HCT116 (cell line): ENCODE measurements around the gene EIF4G3. TPM values are rescaled to one million over a fixed set of nuclear protein-coding genes. Genes with fewer than 3 reads are reported as not detected.
"Not testable (repeated sequence)": the region's sequence is repeated elsewhere in the genome, so short reads cannot be mapped to it uniquely, and the experiment has no call there.

Source experiments
- ATAC-seq: fragments of 200-7000 bp; cut with Tn5 transposase; 2 replicates; pipeline ENCODE4 v1.9.1; 2020; ENCODE audit warnings: mild to moderate bottlenecking, moderate library complexity
- BruUV-seq: library from RNA; stranded (reverse); fragments of 400-500 nt; replicated peaks from 2 replicates; lab custom pipeline; 2021; lab: Mats Ljungman, UMichigan
- CTCF ChIA-PET: fragments of 300-600 bp; sonication (Branson Sonifier 250); formaldehyde crosslinking; loops from one replicate; lab custom pipeline; 2021; ENCODE audit warnings: antibody characterized with exemption; lab: Charles Lee
- POLR2A ChIA-PET: fragments of 300-600, 350-600 bp; sonication (Branson Sonifier 250); formaldehyde crosslinking; loops from one replicate; lab custom pipeline; 2021; ENCODE audit warnings: antibody characterized with exemption; lab: Charles Lee
- RAD21 ChIA-PET, 2 experiments: fragments of 300-600 bp; sonication (Branson Sonifier 250); formaldehyde crosslinking; loops; one replicate each; lab custom pipeline; 2023; ENCODE audit warnings: low total read pairs in 2 of 2; ENCODE audit not compliant: uncharacterized antibody in 2 of 2, unreplicated experiment in 2 of 2, low non-redundant PET in 1 of 2; lab: Charles Lee
- DNase-seq: peaks from one replicate; pipeline ENCODE4 v3.0.0-alpha.2; 2010; ENCODE audit warnings: low read depth, low spot score
- H2AFZ ChIP-seq: fragments of 200-600 bp; shearing (Covaris generic), sonication (generic); 2 replicates; pipeline ENCODE4 v1.6.1; 2017; ENCODE audit warnings: low read depth, mixed run types, mixed read lengths, antibody characterized with exemption, low read length; ENCODE audit not compliant: poor library complexity, severe bottlenecking
- H3K27ac ChIP-seq: 2 replicates; pipeline ENCODE4 v1.5.1; 2012; ENCODE audit warnings: low read depth, low read length
- H3K27me3 ChIP-seq: fragments of 200-600 bp; sonication (generic); 2 replicates; pipeline ENCODE4 v1.6.1; 2016; ENCODE audit warnings: mixed run types, low read length, mixed read lengths; ENCODE audit not compliant: insufficient read depth
- H3K36me3 ChIP-seq, 2 experiments: fragments of 200-500 bp in 1 of 2; fragments of 200-600 bp in 1 of 2; sonication (Bioruptor generic) in 1 of 2; sonication (generic) in 1 of 2; 2 replicates each; pipeline versions ENCODE4 v1.5.1 to v1.6.1; 2014 to 2016; ENCODE audit warnings: low read length in 2 of 2, inconsistent platforms in 1 of 2, mixed read lengths in 1 of 2, mixed run types in 1 of 2; ENCODE audit not compliant: insufficient read depth in 2 of 2, control insufficient read depth in 1 of 2
- H3K4me1 ChIP-seq, 2 experiments: fragments of 200-600 bp in 1 of 2; sonication (generic) in 1 of 2; 2 replicates each; pipeline versions ENCODE4 v1.5.1 to v1.6.1; 2012 to 2017; ENCODE audit warnings: low read length in 2 of 2, inconsistent platforms in 1 of 2, mild to moderate bottlenecking in 1 of 2, mixed read lengths in 1 of 2, mixed run types in 1 of 2, moderate library complexity in 1 of 2; ENCODE audit not compliant: insufficient read depth in 2 of 2, control insufficient read depth in 1 of 2
- H3K4me2 ChIP-seq: fragments of 200-600 bp; sonication (generic); 2 replicates; pipeline ENCODE4 v1.6.1; 2017; ENCODE audit warnings: mixed run types, low read length, mixed read lengths
- H3K4me3 ChIP-seq, 2 experiments: fragments of 200-600 bp in 1 of 2; sonication (generic) in 1 of 2; replicated peaks in 1 of 2; 2 replicates each; pipeline ENCODE4 v1.5.1; 2011 to 2016; ENCODE audit warnings: low read length in 2 of 2, control low read depth in 1 of 2, low read depth in 1 of 2, mild to moderate bottlenecking in 1 of 2, mixed read lengths in 1 of 2, mixed run types in 1 of 2
- H3K79me2 ChIP-seq: fragments of 200-600 bp; sonication (generic); 2 replicates; pipeline ENCODE4 v1.6.1; 2017; ENCODE audit warnings: mild to moderate bottlenecking, mixed run types, low read length, moderate library complexity, mixed read lengths; ENCODE audit not compliant: insufficient read depth
- H3K9ac ChIP-seq: fragments of 200-600 bp; sonication (generic); 2 replicates; pipeline ENCODE4 v1.6.1; 2016; ENCODE audit warnings: low read length, mixed read lengths
- H3K9me2 ChIP-seq: fragments of 200-600 bp; sonication (generic), shearing (Covaris generic); 2 replicates; pipeline ENCODE4 v1.6.1; 2017; ENCODE audit warnings: mixed run types, mild to moderate bottlenecking, moderate library complexity; ENCODE audit not compliant: insufficient read depth
- H3K9me3 ChIP-seq, 2 experiments: fragments of 200-500 bp in 1 of 2; fragments of 200-600 bp in 1 of 2; sonication (Bioruptor generic) in 1 of 2; sonication (generic) in 1 of 2; 2 replicates each; pipeline ENCODE4 v1.6.1; 2014 to 2017; ENCODE audit warnings: low read length in 2 of 2, mixed read lengths in 2 of 2, inconsistent platforms in 1 of 2, low read depth in 1 of 2, mild to moderate bottlenecking in 1 of 2, mixed run types in 1 of 2, moderate library complexity in 1 of 2; ENCODE audit not compliant: control insufficient read depth in 1 of 2, insufficient read depth in 1 of 2
- H4K20me1 ChIP-seq: fragments of 200-600 bp; sonication (generic), shearing (Covaris generic); 2 replicates; pipeline ENCODE4 v1.6.1; 2017; ENCODE audit warnings: mixed run types, mild to moderate bottlenecking, moderate library complexity; ENCODE audit not compliant: insufficient read depth
- CEBPB ChIP-seq: IDR thresholded peaks from 2 replicates; pipeline ENCODE4 v1.6.1; 2012; ENCODE audit warnings: low read depth
- FOSL1 ChIP-seq: IDR thresholded peaks from 2 replicates; pipeline ENCODE4 v1.6.1; 2012; ENCODE audit warnings: low read depth
- JUND ChIP-seq: IDR thresholded peaks from 2 replicates; pipeline ENCODE4 v1.6.1; 2012
- POLR2AphosphoS5 ChIP-seq: IDR thresholded peaks from 2 replicates; pipeline ENCODE4 v1.6.1; 2011; ENCODE audit warnings: mild to moderate bottlenecking, low read depth, low read length, moderate library complexity
- intact Hi-C: fragments of 100-400 bp; cut with micrococcal nuclease; formaldehyde crosslinking; loops from 2 replicates; pipeline ENCODE4 v1.10.0; 2022
- total RNA-seq: library from RNA; stranded (reverse); gene quantifications from one replicate; pipeline ENCODE4 v1.2.1, GENCODE V29; 2021; ENCODE audit not compliant: unreplicated experiment

Gene EIF4G3
- total RNA-seq, 1 experiment from 2014 or later = 40.1 TPM

- ChIA-PET CTCF (no interaction called here), POLR2A (no interaction called here)
Measured at GRCh38 chr1:21139601-21140000, 37.1 kb downstream of the EIF4G3 start.

GRCh38 chr1:21136344-21136743 lies 40.4 kb downstream of the EIF4G3 start:
- RAD21 ChIA-PET, H3K27ac ChIP-seq, H3K4me3 ChIP-seq, ATAC-seq, H3K4me2 ChIP-seq, CTCF ChIA-PET, H3K9me3 ChIP-seq, H3K9ac ChIP-seq, intact Hi-C loops, H3K36me3 ChIP-seq, H3K9me2 ChIP-seq, H3K79me2 ChIP-seq, POLR2A ChIA-PET, H3K27me3 ChIP-seq, DNase-seq, H2AFZ ChIP-seq, BruUV-seq, H4K20me1 ChIP-seq, H3K4me1 ChIP-seq: not testable (repeated sequence)

More at GRCh38 chr1:21139601-21140000, 37.1 kb downstream of the EIF4G3 start:
- RAD21 ChIA-PET = interaction anchor here in 1 of 2 experiments (0.7 kb wide), 1 partner anchor 11 kb away, joined by 3 read pairs; no protein-coding TSS in a partner anchor
- Histone ChIP-seq H3K4me3 (no peak overlapping the region), H3K9me3 (no peaks in the 10 kb centered on the region), H3K9me2 (no peaks in the 10 kb centered on the region), H3K27ac (no peak overlapping the region), H3K4me1 (no peaks in the 10 kb centered on the region), H3K36me3 (no peaks in the 10 kb centered on the region; a peak in 1 of 4 replicates), H3K9ac (no peak overlapping the region), H3K27me3 (no peaks in the 10 kb centered on the region), H3K4me2 (no peak overlapping the region), H4K20me1 (no peaks in the 10 kb centered on the region), H3K79me2 (peaks cover 11% of the 10 kb centered on the region), H2AFZ (no peak overlapping the region)
- no TSS peak for BruUV-seq
- intact Hi-C loops = no loop called here
- DNase-seq = no peak
- TF ChIP-seq CEBPB (no peak), POLR2AphosphoS5 (no peak), JUND (no peak)
- no peak for ATAC-seq

- no peak for TF ChIP-seq FOSL1
- TF ChIP-seq POLR2AphosphoS5 = no peak
- TF ChIP-seq, all 23 proteins: peak for 0
- H2AFZ ChIP-seq = no peak overlapping the region
- no peaks in the 10 kb centered on the region; a peak in 1 of 4 replicates for H3K36me3 ChIP-seq
- ATAC-seq (no peak), DNase-seq (no peak)
- no TSS peak for BruUV-seq
- no peaks in the 10 kb centered on the region for H3K9me2 ChIP-seq
- no peaks in the 10 kb centered on the region for H3K27me3 ChIP-seq
- H3K4me3 ChIP-seq = no peak overlapping the region
- H3K4me1 ChIP-seq = peaks cover 5% of the 10 kb centered on the region in 2 experiments; a peak in 3 of 4 replicates
- H3K79me2 ChIP-seq = no peaks in the 10 kb centered on the region
- H4K20me1 ChIP-seq = no peaks in the 10 kb centered on the region
- no peak overlapping the region for H3K9ac ChIP-seq
- POLR2A ChIA-PET = no interaction called here
- no peak overlapping the region for H3K27ac ChIP-seq
- CTCF ChIA-PET = no interaction called here
- no peak overlapping the region for H3K4me2 ChIP-seq
- intact Hi-C loops = no loop called here
- RAD21 ChIA-PET = no interaction called here
- H3K9me3 ChIP-seq = no peaks in the 10 kb centered on the region
Measured at GRCh38 chr1:21131200-21131599, 45.5 kb downstream of the EIF4G3 start.
